Panc1 (cell line): ENCODE measurements around the gene CXCL1. TPM values are rescaled to one million over a fixed set of nuclear protein-coding genes. Genes with fewer than 3 reads are reported as not detected.

Experiments
- ATAC-seq: fragments of 200-7000 bp; cut with Tn5 transposase; 2 replicates; pipeline ENCODE4 v1.9.1; 2020; ENCODE audit warnings: mild to moderate bottlenecking, moderate library complexity
- BruUV-seq: library from RNA; stranded (reverse); fragments of 400-500 nt; replicated peaks from 2 replicates; lab custom pipeline; 2021; lab: Mats Ljungman, UMichigan
- CTCF ChIA-PET: fragments of 300-600 bp; sonication (Branson Sonifier 250); formaldehyde crosslinking; loops from one replicate; lab custom pipeline; 2022; ENCODE audit warnings: antibody characterized with exemption; lab: Charles Lee
- POLR2A ChIA-PET: fragments of 300-600 bp; sonication (Branson Sonifier 250); formaldehyde crosslinking; loops from one replicate; lab custom pipeline; 2022; ENCODE audit warnings: antibody characterized with exemption; lab: Charles Lee
- DNase-seq: peaks from one replicate; pipeline ENCODE4 v3.0.0-alpha.2; 2010; ENCODE audit warnings: low read depth, low spot score
- H3K27ac ChIP-seq: 2 replicates; pipeline ENCODE4 v1.5.1; 2011; ENCODE audit warnings: mild to moderate bottlenecking, low read length, inconsistent platforms
- H3K27me3 ChIP-seq: fragments of 200-500 bp; sonication (Bioruptor generic); 2 replicates; pipeline ENCODE4 v1.6.0; 2014; ENCODE audit warnings: low read length, inconsistent platforms; ENCODE audit not compliant: control insufficient read depth, insufficient read depth
- H3K36me3 ChIP-seq: fragments of 200-500 bp; sonication (Bioruptor generic); 2 replicates; pipeline ENCODE4 v1.5.1; 2014; ENCODE audit warnings: inconsistent platforms, mild to moderate bottlenecking, low read length, moderate library complexity; ENCODE audit not compliant: control insufficient read depth, insufficient read depth
- H3K4me1 ChIP-seq: 2 replicates; pipeline ENCODE4 v1.5.1; 2011; ENCODE audit warnings: inconsistent platforms, mild to moderate bottlenecking, low read length, moderate library complexity; ENCODE audit not compliant: control insufficient read depth, insufficient read depth
- H3K4me3 ChIP-seq, 2 experiments: 2 replicates each; pipeline ENCODE4 v1.5.1; 2011 to 2012; ENCODE audit warnings: low read depth in 2 of 2, low read length in 2 of 2, mild to moderate bottlenecking in 2 of 2, inconsistent platforms in 1 of 2, moderate library complexity in 1 of 2
- H3K9me3 ChIP-seq: fragments of 200-500 bp; sonication (Bioruptor generic); 2 replicates; pipeline ENCODE4 v1.5.1; 2014; ENCODE audit warnings: low read depth, mild to moderate bottlenecking, inconsistent platforms, low read length, moderate library complexity; ENCODE audit not compliant: control insufficient read depth, insufficient read depth
- CTCF ChIP-seq: fragments of 450-650 bp; IDR thresholded peaks from 2 replicates; pipeline ENCODE4 v1.5.1; 2017; ENCODE audit warnings: mild to moderate bottlenecking
- POLR2AphosphoS5 ChIP-seq: IDR thresholded peaks from 2 replicates; pipeline ENCODE4 v1.6.1; 2012; ENCODE audit warnings: mild to moderate bottlenecking, low read depth, low read length, moderate library complexity
- REST ChIP-seq, 2 experiments: IDR thresholded peaks; 2 replicates each; pipeline ENCODE4 v1.6.1; 2011 to 2012; ENCODE audit warnings: low read depth in 2 of 2, control low read depth in 1 of 2, low read length in 1 of 2, mild to moderate bottlenecking in 1 of 2, moderate library complexity in 1 of 2; ENCODE audit not compliant: insufficient read depth in 1 of 2
- SIN3A ChIP-seq: IDR thresholded peaks from 2 replicates; pipeline ENCODE4 v1.6.1; 2012; ENCODE audit warnings: low read depth, mild to moderate bottlenecking, low read length, moderate library complexity, borderline replicate concordance; ENCODE audit not compliant: insufficient read depth
- TCF7L2 ChIP-seq: IDR thresholded peaks from 2 replicates; pipeline ENCODE4 v1.6.1; 2011; ENCODE audit warnings: mild to moderate bottlenecking, low read depth, low read length, inconsistent platforms
- in situ Hi-C: cut with HindIII; loops from 2 replicates; pipeline ENCODE4 v1.10.0; 2016; ENCODE audit warnings: low sequenced_read_pairs, low pct_unique_long_range_greater_than_20kb
- intact Hi-C: fragments of 100-400 bp; cut with micrococcal nuclease; formaldehyde crosslinking; loops from one replicate; pipeline ENCODE4 v1.10.0; 2022; ENCODE audit not compliant: unreplicated experiment
- total RNA-seq: library from RNA; stranded (reverse); gene quantifications from one replicate; pipeline ENCODE4 v1.2.1, GENCODE V29; 2021; ENCODE audit not compliant: unreplicated experiment

The CXCL1 gene
- total RNA-seq, 1 experiment from 2014 or later, result 12.8 TPM

GRCh38 chr4:73917081-73917501, 47.9 kb downstream of the CXCL1 start:
- intact Hi-C loops, result loop anchor here (5.0 kb wide), 1 partner anchor 45 kb away; no protein-coding TSS in a partner anchor
- DNase-seq, result no peak
- H3K27me3 ChIP-seq, result no peaks in the 10 kb centered on the region
- peaks cover 5% of the 10 kb centered on the region; the same call in 1 of the 2 replicates for H3K4me1 ChIP-seq
- peak; percentile 85 for ATAC-seq
- ChIA-PET CTCF (interaction anchor here (0.6 kb wide), 1 partner anchor 471 kb away, joined by 3 read pairs; no protein-coding TSS in a partner anchor), POLR2A (no interaction called here)
- H3K4me3 ChIP-seq, result no peak overlapping the region
- no TSS peak for BruUV-seq
- in situ Hi-C loops, result no loop called here
- no peaks in the 10 kb centered on the region for H3K9me3 ChIP-seq
- H3K36me3 ChIP-seq, result no peaks in the 10 kb centered on the region
- H3K27ac ChIP-seq, result peak overlapping the region; percentile 42
- TF ChIP-seq TCF7L2, result no peak
- no peak for TF ChIP-seq REST (IDR thresholded peaks at IDR 0.05; ENCODE audit: insufficient read depth in 1 of 2, low read depth in 2 of 2, low read length in 1 of 2)
- no peak for TF ChIP-seq POLR2AphosphoS5
- no peak for TF ChIP-seq SIN3A
- TF ChIP-seq CTCF, result no peak

GRCh38 chr4:73918058-73918457, 48.9 kb downstream of the CXCL1 start:
- BruUV-seq, result no TSS peak
- peak; percentile 51; the same call in 1 of the 2 replicates for ATAC-seq
- H3K4me1 ChIP-seq, result peaks cover 5% of the 10 kb centered on the region; the same call in 1 of the 2 replicates
- intact Hi-C loops (loop anchor here (5.0 kb wide), 1 partner anchor 46 kb away; no protein-coding TSS in a partner anchor), in situ Hi-C loops (no loop called here)
- H3K36me3 ChIP-seq, result no peaks in the 10 kb centered on the region
- H3K27ac ChIP-seq, result peak overlapping the region; percentile 42; the same call in 1 of the 2 replicates
- DNase-seq, result no peak
- H3K27me3 ChIP-seq, result no peaks in the 10 kb centered on the region
- TF ChIP-seq TCF7L2 (0 out of 2 replicates have a peak, but pooled peaks have one; percentile 17), CTCF (no peak)
- ChIA-PET POLR2A (no interaction called here), CTCF (interaction anchor here (0.8 kb wide), 1 partner anchor 249 kb away, joined by 16 read pairs; no protein-coding TSS in a partner anchor)
- no peak overlapping the region for H3K4me3 ChIP-seq
- no peaks in the 10 kb centered on the region for H3K9me3 ChIP-seq
